ENCODE measurements around the gene KRT10.

KRT10 gene

GRCh38 chr17:40777971-40778370 lies 44.4 kb downstream of the KRT10 start (continued):
- TF ChIP-seq ZSCAN18 (tag by site-specific recombination; IDR thresholded peaks at IDR 0.05) (no peak), ZNF645 (tag by site-specific recombination; IDR thresholded peaks at IDR 0.05) (no peak)

GRCh38 chr17:40777459-40777858 lies 45.0 kb downstream of the KRT10 start:
- TF ChIP-seq ZBTB11 (tag by site-specific recombination; conservative IDR thresholded peaks at IDR 0.05; ENCODE audit: low read depth) (no peak), ZNF501 (tag by site-specific recombination; IDR thresholded peaks at IDR 0.05) (no peak), SCRT1 (tag by site-specific recombination; IDR thresholded peaks at IDR 0.05; ENCODE audit: borderline replicate concordance) (no peak), ATF2 (tag by site-specific recombination; IDR thresholded peaks at IDR 0.05; ENCODE audit: low read depth) (no peak), HOXA7 (CRISPR knock-in tag; IDR thresholded peaks at IDR 0.05; ENCODE audit: borderline replicate concordance) (no peak), ZNF169 (tag by site-specific recombination; IDR thresholded peaks at IDR 0.05) (no peak), ZNF571 (tag by site-specific recombination; IDR thresholded peaks at IDR 0.05) (no peak), KLF10 (tag by site-specific recombination; IDR thresholded peaks at IDR 0.05) (no peak), GLIS2 (tag by site-specific recombination; IDR thresholded peaks at IDR 0.05) (no peak), ZNF513 (tag by site-specific recombination; IDR thresholded peaks at IDR 0.05) (no peak), GFI1B (tag by site-specific recombination; IDR thresholded peaks at IDR 0.05) (no peak), ZNF639 (tag by site-specific recombination; IDR thresholded peaks at IDR 0.05) (no peak), ZNF10 (tag by site-specific recombination; IDR thresholded peaks at IDR 0.05) (no peak), ZNF654 (tag by site-specific recombination; IDR thresholded peaks at IDR 0.05; ENCODE audit: low read depth) (no peak), WT1 (tag by site-specific recombination; IDR thresholded peaks at IDR 0.05) (no peak), ZNF114 (tag by site-specific recombination; IDR thresholded peaks at IDR 0.05) (no peak), SCRT2 (tag by site-specific recombination; IDR thresholded peaks at IDR 0.05) (no peak)
- POLR2A ChIA-PET: no interaction called here
- H3K27ac ChIP-seq (ENCODE audit: extremely low read depth, low read depth, low read length): no peak overlapping the region
- no peaks in the 10 kb centered on the region for H3K4me1 ChIP-seq (ENCODE audit: control insufficient read depth, insufficient read depth, low read length)
- CTCF ChIA-PET: interaction anchor here (0.6 to 0.7 kb wide), 2 partner anchors 578 to 1040 kb away, joined by 3 to 4 read pairs; no protein-coding TSS in a partner anchor
- H3K36me3 ChIP-seq (ENCODE audit: control insufficient read depth in 2 of 2, insufficient read depth in 1 of 2, low read length in 2 of 2): no peaks in the 10 kb centered on the region
- H3K4me3 ChIP-seq (ENCODE audit: low read depth, low read length): no peak overlapping the region
- H3K9me3 ChIP-seq (ENCODE audit: control insufficient read depth, insufficient read depth, low read depth, low read length): no peaks in the 10 kb centered on the region

All from HEK293 (cell line).